ENCODE measurements around the gene GTF2F1.

- TF ChIP-seq CTCF (IDR thresholded peaks at IDR 0.05; ENCODE audit: low read depth, low read length, missing input control) (no peak), TAF1 (conservative IDR thresholded peaks at IDR 0.05) (no peak), FOXA1 (IDR thresholded peaks at IDR 0.05) (no peak), FOXA2 (IDR thresholded peaks at IDR 0.05) (no peak)
- TF ChIP-seq, protein P1, sequence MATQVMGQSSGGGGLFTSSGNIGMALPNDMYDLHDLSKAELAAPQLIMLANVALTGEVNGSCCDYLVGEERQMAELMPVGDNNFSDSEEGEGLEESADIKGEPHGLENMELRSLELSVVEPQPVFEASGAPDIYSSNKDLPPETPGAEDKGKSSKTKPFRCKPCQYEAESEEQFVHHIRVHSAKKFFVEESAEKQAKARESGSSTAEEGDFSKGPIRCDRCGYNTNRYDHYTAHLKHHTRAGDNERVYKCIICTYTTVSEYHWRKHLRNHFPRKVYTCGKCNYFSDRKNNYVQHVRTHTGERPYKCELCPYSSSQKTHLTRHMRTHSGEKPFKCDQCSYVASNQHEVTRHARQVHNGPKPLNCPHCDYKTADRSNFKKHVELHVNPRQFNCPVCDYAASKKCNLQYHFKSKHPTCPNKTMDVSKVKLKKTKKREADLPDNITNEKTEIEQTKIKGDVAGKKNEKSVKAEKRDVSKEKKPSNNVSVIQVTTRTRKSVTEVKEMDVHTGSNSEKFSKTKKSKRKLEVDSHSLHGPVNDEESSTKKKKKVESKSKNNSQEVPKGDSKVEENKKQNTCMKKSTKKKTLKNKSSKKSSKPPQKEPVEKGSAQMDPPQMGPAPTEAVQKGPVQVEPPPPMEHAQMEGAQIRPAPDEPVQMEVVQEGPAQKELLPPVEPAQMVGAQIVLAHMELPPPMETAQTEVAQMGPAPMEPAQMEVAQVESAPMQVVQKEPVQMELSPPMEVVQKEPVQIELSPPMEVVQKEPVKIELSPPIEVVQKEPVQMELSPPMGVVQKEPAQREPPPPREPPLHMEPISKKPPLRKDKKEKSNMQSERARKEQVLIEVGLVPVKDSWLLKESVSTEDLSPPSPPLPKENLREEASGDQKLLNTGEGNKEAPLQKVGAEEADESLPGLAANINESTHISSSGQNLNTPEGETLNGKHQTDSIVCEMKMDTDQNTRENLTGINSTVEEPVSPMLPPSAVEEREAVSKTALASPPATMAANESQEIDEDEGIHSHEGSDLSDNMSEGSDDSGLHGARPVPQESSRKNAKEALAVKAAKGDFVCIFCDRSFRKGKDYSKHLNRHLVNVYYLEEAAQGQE (IDR thresholded peaks at IDR 0.05): no peak
Measured at GRCh38 chr19:6421075-6422014, 28.4 kb upstream of the GTF2F1 start.

Measured in liver (tissue), 3 donors.